Common myeloid progenitor, CD34-positive (primary cell): ENCODE measurements around the gene MACROH2A1.
A peak's percentile ranks its signal among the peaks of the same experiment; 100 is the strongest.

Experiments used
- CTCF ChIA-PET: fragments of 350-600 bp; sonication (Branson Sonifier 250); formaldehyde crosslinking; loops from one replicate; lab custom pipeline; 2021; ENCODE audit warnings: antibody characterized with exemption; lab: Charles Lee
- POLR2A ChIA-PET: fragments of 350-600 bp; sonication (Branson Sonifier 250); formaldehyde crosslinking; loops from one replicate; lab custom pipeline; 2021; ENCODE audit warnings: antibody characterized with exemption; lab: Charles Lee
- DNase-seq, 3 donors: peaks; one replicate each; pipeline versions ENCODE4 v3.0.0 to v3.0.0-alpha.2; 2013
- H3K27ac ChIP-seq, 2 experiments: 1 replicate in 1 of 2; 2 replicates in 1 of 2; pipeline ENCODE4 v1.7.0; 2013; ENCODE audit warnings: inconsistent platforms in 2 of 2, low read length in 2 of 2, mild to moderate bottlenecking in 2 of 2, low read depth in 1 of 2, moderate library complexity in 1 of 2; ENCODE audit not compliant: severe bottlenecking in 2 of 2, insufficient read depth in 1 of 2, poor library complexity in 1 of 2
- H3K27me3 ChIP-seq, 5 experiments: replicated peaks in 2 of 5; 1 replicate in 3 of 5; 2 replicates in 2 of 5; pipeline versions ENCODE4 v1.6.1 to v1.7.0; 2013; ENCODE audit warnings: low read length in 4 of 5, mild to moderate bottlenecking in 2 of 5, moderate library complexity in 2 of 5, inconsistent platforms in 1 of 5; ENCODE audit not compliant: insufficient read depth in 5 of 5, control insufficient read depth in 4 of 5
- H3K36me3 ChIP-seq, 4 experiments: 1 replicate in 2 of 4; 2 replicates in 2 of 4; pipeline versions ENCODE4 v1.6.1 to v1.7.0; 2013; ENCODE audit warnings: low read length in 3 of 4, control low read depth in 1 of 4, mild to moderate bottlenecking in 1 of 4; ENCODE audit not compliant: control insufficient read depth in 4 of 4, insufficient read depth in 4 of 4
- H3K4me1 ChIP-seq, 4 experiments: 1 replicate in 3 of 4; 2 replicates in 1 of 4; pipeline versions ENCODE4 v1.6.1 to v1.7.1; 2013; ENCODE audit warnings: low read length in 3 of 4, mild to moderate bottlenecking in 3 of 4, control low read depth in 1 of 4, inconsistent platforms in 1 of 4, moderate library complexity in 1 of 4; ENCODE audit not compliant: control insufficient read depth in 4 of 4, insufficient read depth in 4 of 4; ENCODE audit errors: control extremely low read depth in 1 of 4
- H3K4me3 ChIP-seq, 7 experiments: 1 replicate in 4 of 7; 2 replicates in 3 of 7; pipeline versions ENCODE4 v1.5.1 to v1.7.0; 2013; ENCODE audit warnings: mild to moderate bottlenecking in 7 of 7, low read length in 6 of 7, moderate library complexity in 6 of 7, inconsistent platforms in 2 of 7, low read depth in 2 of 7, control low read depth in 1 of 7; ENCODE audit not compliant: insufficient read depth in 4 of 7, control insufficient read depth in 1 of 7; ENCODE audit errors: extremely low read depth in 1 of 7
- H3K9me3 ChIP-seq, 5 experiments: 1 replicate in 4 of 5; 2 replicates in 1 of 5; pipeline versions ENCODE4 v1.6.1 to v1.7.1; 2013; ENCODE audit warnings: low read length in 4 of 5, mild to moderate bottlenecking in 2 of 5, inconsistent platforms in 1 of 5, low read depth in 1 of 5, moderate library complexity in 1 of 5; ENCODE audit not compliant: control insufficient read depth in 4 of 5, insufficient read depth in 2 of 5; ENCODE audit errors: control extremely low read depth in 1 of 5
- WGBS: methylation state at CpG from one replicate; pipeline ENCODE4 v1.1.5; 2013; ENCODE audit not compliant: insufficient coverage; 5-methylcytosine and 5-hydroxymethylcytosine counted together

MACROH2A1 gene

DNA sequence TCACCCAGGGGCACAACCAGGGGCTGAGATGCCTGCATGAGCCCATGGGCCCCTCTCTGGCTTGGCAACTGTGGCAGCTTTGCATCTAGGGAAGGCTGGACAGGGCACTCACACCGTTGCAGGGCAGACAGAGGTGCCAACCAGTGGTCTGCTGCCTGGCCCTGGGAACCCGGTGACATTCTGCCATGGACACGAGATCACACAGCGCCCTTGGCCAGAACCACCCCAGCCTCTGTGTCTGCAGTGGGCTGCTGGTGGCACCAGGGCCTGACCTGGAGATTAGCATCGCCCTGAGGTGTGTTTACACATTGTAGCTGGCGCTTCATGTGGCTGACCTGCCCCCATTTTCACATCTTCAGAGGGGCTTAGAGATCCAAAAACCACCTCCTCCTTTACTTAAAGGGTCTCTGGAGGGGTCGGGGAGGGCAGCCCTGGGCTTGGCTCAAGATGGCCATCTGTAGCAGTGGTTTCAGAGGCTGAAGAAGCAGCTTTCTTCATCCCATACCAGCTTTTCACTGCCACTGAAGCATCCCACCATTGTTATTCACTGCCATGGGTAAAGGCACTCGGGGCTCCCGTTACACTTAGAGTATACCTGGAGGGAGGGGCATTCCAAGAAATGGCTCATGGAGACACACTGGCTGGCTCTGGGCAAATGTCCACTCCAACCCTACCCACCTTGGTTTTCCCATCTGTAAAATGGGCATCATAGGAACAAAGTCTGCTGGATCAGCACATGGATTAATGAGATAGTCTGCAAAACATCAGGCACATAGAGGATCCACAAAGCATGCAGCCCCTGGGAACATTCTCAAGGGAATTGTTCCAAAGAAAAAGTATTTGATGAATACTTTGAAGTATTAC, 36.7 kb upstream of the MACROH2A1 start:
- DNase-seq = no peak
- Histone ChIP-seq H3K9me3 (no peaks in the 10 kb centered on the region), H3K27ac (no peak overlapping the region), H3K27me3 (no peaks in the 10 kb centered on the region), H3K4me1 (peaks cover 4 to 85% (median 52%) of the 10 kb centered on the region in 4 experiments), H3K4me3 (no peak overlapping the region), H3K36me3 (no peaks in the 10 kb centered on the region)
- ChIA-PET POLR2A (no interaction called here), CTCF (interaction anchor here (1.0 to 17.8 kb wide), 7 partner anchors 9 to 91 kb away, joined by 3 to 307 read pairs (median 3); partner anchors contain the start of gene TIFAB)
- over 99% methylated on average over 8 of the region's 9 CpGs for WGBS

DNA sequence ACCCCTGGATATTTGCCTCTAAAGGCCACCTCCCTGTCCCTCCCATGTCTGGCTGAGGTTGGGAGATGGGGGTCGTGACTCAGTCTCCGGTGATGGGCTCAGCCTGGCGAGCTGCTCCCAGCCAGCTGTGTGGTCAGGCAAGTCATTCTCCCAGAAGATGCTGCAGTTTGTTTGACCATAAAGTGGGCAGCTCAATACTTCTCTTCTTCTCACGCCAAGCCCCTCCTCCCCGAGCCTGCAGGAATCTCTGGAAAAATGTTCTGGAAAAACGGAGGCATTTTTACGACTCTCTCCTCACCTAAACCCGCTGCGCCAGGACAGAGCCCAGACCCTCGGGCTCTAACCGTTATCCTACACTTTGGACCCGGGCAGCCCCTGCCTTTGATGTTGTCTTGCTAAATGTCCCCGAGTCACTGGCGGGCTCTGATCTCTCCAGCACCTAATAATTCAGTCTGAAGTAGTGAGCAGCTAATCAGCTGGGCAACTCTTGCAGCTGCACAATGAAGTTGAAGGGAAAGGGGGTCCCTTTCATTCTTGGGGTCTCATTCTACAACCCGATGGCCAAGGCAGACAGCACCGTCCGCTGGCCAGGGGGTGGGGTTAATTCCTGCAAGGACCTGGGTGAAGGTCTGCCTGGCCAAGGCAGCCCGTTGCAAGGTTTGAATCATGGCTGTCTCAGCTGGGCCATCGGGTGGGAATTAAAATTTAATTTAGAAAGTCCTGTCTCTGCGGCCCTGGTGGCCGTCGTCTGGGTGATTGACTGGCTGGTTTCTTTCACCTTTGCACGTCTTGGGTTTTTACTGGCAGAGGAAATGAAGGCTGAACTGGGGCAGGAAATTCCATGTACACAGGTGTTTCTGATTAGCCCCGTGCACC, 35.8 kb upstream of the MACROH2A1 start:
- Histone ChIP-seq H3K36me3 (no peaks in the 10 kb centered on the region), H3K4me1 (peaks cover 4 to 76% (median 50%) of the 10 kb centered on the region in 4 experiments), H3K27ac (no peak overlapping the region), H3K27me3 (no peaks in the 10 kb centered on the region), H3K9me3 (no peaks in the 10 kb centered on the region), H3K4me3 (no peak overlapping the region)
- ChIA-PET CTCF (interaction anchor here (0.9 to 17.8 kb wide), 6 partner anchors 8 to 90 kb away, joined by 3 to 307 read pairs (median 4); partner anchors contain the start of gene TIFAB), POLR2A (no interaction called here)
- no peak for DNase-seq
- WGBS = 87% methylated on average over 18 of the region's 24 CpGs

DNA sequence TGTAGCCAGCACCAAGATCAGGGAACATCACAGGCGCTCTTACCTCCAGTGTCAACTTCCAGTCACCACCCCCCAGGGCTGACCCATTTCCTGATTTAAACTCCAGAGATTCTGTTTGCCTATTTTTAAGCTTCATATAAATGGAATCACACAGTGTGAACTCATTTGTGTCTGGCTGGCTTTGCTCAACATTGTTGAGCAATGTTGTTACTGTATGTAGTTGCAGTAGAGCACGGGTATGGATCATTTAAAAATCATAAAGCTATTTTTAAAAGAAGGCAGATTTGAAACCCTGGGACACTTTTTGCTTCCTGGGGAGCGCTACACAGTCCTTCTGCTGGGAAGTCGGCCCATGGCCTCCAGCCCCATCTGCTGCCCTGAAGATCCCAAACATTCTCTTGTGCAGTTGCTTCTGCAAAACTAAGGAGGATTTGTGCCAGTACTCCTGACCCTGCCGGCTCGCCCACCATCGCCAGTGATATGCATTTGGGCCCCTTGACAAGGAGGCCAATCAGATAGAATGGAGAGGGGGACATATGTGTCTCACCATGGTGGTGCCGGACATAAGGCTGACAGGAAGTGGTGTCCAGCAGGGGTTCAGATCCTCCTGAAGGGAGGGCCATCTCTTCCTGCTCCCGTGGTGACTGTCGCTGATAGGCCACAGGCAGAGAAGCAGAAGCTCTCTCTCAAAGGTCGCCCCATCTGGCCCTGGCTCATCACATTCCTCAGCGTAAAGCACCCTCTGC, 34.8 kb upstream of the MACROH2A1 start:
- no peak overlapping the region for H3K4me3 ChIP-seq
- 89% methylated on average over 7 of the region's 12 CpGs for WGBS
- H3K4me1 ChIP-seq = peaks cover 4 to 66% (median 45%) of the 10 kb centered on the region in 4 experiments
- ChIA-PET POLR2A (no interaction called here), CTCF (interaction anchor here (0.9 to 17.8 kb wide), 3 partner anchors 7 to 24 kb away, joined by 3 to 307 read pairs (median 134); partner anchors contain the start of gene TIFAB)
- DNase-seq = peak in 2 of 3 donors; percentile 43 to 47
- peaks cover 0 to 7% (median 5%) of the 10 kb centered on the region in 5 experiments for H3K9me3 ChIP-seq
- no peaks in the 10 kb centered on the region for H3K36me3 ChIP-seq
- no peaks in the 10 kb centered on the region for H3K27me3 ChIP-seq
- no peak overlapping the region for H3K27ac ChIP-seq

- H3K36me3 ChIP-seq = no peaks in the 10 kb centered on the region
- WGBS = 100% methylated on average over 1 of the region's 4 CpGs
- H3K9me3 ChIP-seq = peaks cover 0 to 19% (median 10%) of the 10 kb centered on the region in 5 experiments
- CTCF ChIA-PET = interaction anchor here (0.6 to 1.4 kb wide), 2 partner anchors 10 to 24 kb away, joined by 3 read pairs; no protein-coding TSS in a partner anchor
- no peaks in the 10 kb centered on the region for H3K27me3 ChIP-seq
- POLR2A ChIA-PET = interaction anchor here (1.2 kb wide), 1 partner anchor 71 kb away, joined by 4 read pairs; no protein-coding TSS in a partner anchor
- H3K4me3 ChIP-seq = no peak overlapping the region
- H3K27ac ChIP-seq = no peak overlapping the region
- no peak for DNase-seq
- peaks cover 4 to 54% (median 31%) of the 10 kb centered on the region in 4 experiments for H3K4me1 ChIP-seq
Observed at GRCh38 chr5:135432113-135432512, 33.1 kb upstream of the MACROH2A1 start.

DNA sequence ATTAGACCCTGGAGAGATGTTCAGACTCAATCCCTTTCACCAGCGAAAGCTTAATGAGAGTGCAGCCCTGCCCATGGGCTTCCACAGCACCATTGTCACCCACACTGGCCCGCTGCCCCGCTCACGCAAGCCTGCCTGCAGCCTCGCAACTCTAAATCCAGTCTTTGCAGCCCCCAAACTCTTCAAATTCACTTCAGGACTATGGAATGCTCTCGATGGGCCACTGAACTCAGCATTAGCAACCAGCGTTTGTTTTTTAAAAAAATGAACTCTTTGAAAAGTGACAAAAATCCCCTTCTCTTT, 31.1 kb upstream of the MACROH2A1 start:
- no peak overlapping the region for H3K27ac ChIP-seq
- DNase-seq = no peak
- peaks cover 0 to 19% (median 10%) of the 10 kb centered on the region in 5 experiments for H3K9me3 ChIP-seq
- no peak overlapping the region for H3K4me3 ChIP-seq
- ChIA-PET POLR2A (no interaction called here), CTCF (interaction anchor here (1.2 to 7.3 kb wide), 2 partner anchors 10 to 32 kb away, joined by 3 to 134 read pairs; partner anchors contain the start of gene DCANP1)
- no peaks in the 10 kb centered on the region for H3K27me3 ChIP-seq
- 91% methylated on average over 7 of the region's 7 CpGs for WGBS
- peaks cover 9 to 54% (median 38%) of the 10 kb centered on the region in 4 experiments for H3K4me1 ChIP-seq
- H3K36me3 ChIP-seq = no peaks in the 10 kb centered on the region

- DNase-seq = no peak
- peaks cover 0 to 19% (median 10%) of the 10 kb centered on the region in 5 experiments for H3K9me3 ChIP-seq
- no peak overlapping the region for H3K27ac ChIP-seq
- 85% methylated on average over 12 of the region's 12 CpGs for WGBS
- CTCF ChIA-PET = interaction anchor here (1.2 to 8.1 kb wide), 4 partner anchors 11 to 55 kb away, joined by 3 to 134 read pairs (median 56); partner anchors contain the start of gene DCANP1
- POLR2A ChIA-PET = no interaction called here
- H3K4me3 ChIP-seq = no peak overlapping the region
- peaks cover 14 to 54% (median 39%) of the 10 kb centered on the region in 4 experiments for H3K4me1 ChIP-seq
- H3K27me3 ChIP-seq = no peaks in the 10 kb centered on the region
- H3K36me3 ChIP-seq = no peaks in the 10 kb centered on the region
Observed at GRCh38 chr5:135429301-135430134, 30.5 kb upstream of the MACROH2A1 start.
